HG02623 (cell line): ENCODE results near the gene TPRKB.
A peak's percentile ranks its signal among the peaks of the same experiment; 100 is the strongest.
"Not testable (repeated sequence)": the region's sequence is repeated elsewhere in the genome, so short reads cannot be mapped to it uniquely, and the experiment has no call there.

Experiments used
- ATAC-seq: cut with Tn5 transposase; IDR thresholded peaks from one replicate; pipeline ENCODE4 v1.9.1; 2021; ENCODE audit warnings: moderate library complexity; ENCODE audit not compliant: unreplicated experiment

Gene TPRKB

DNA sequence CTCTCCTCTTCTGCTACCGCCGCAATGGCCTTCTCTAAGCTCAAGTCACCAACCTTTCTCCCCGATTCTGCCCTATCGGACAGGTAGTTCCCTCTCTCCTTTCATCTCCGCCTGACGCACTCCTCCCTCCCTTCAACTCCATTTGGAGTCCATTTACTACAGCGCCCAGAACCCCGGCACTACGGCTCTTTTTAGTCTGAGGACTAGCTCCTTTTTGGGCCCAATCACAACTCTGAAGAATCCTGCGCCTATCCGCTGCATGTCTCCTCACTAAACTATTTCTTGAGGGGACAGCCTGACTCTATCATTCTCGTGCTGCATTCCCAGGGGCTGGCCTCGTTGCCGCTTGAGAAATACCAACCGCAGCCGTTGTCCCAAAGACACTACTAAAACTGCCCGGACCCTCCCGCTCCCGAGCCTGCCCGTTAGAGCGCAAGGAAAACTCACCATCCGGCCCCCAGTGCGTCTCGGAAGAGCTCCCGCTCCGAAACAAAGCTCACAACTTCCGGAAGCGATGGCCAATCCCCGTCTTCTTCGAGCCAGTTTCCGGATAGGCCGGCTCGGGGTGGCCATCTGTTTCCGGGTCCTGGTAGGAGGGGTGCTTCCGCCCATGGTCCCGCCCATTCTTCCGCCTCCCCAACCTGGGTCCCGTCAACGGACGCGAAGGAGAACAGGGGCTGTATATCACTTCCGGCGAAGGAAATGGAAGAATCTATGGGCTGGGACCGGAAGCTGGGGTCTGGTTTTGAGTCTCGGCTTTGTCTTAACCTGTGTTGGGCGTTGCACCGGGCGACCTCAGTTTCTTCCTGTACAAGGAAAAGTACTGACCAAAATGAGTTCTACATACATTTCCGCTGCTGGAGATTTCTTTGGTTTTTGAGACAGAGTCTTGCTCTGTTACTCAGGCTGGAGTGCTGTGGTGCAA is at the start of gene TPRKB:
Gene TPRKB (minus strand): TSS at position 491 of the 925 bp plus-strand sequence. CDS start 2,776 bp downstream, outside the sequence.
- ATAC-seq, result peak; percentile 97

DNA sequence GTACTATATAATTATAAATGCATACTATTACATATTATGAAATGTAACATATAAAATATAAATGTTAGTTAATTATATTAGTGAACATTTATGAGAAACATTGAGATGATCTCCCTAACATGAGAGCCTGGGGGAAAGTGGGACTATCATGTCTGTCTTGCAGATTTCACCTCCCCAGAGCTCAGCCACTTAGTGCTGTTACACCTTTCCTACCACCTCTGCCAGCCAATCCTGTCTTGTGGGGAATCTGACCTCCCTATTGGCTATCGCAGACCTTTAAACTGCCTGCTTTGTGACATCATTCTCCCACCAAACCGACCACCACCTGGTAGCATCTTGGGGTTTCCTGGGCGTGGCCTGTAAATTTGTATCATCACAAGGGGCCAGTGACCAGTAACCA is 46.7 kb upstream of the TPRKB start, which contains the start of gene C2orf78:
Gene C2orf78 (plus strand): TSS at position 301 of the 400 bp plus-strand sequence. CDS start 127 bp downstream, outside the sequence.
- not testable (repeated sequence) for ATAC-seq

DNA sequence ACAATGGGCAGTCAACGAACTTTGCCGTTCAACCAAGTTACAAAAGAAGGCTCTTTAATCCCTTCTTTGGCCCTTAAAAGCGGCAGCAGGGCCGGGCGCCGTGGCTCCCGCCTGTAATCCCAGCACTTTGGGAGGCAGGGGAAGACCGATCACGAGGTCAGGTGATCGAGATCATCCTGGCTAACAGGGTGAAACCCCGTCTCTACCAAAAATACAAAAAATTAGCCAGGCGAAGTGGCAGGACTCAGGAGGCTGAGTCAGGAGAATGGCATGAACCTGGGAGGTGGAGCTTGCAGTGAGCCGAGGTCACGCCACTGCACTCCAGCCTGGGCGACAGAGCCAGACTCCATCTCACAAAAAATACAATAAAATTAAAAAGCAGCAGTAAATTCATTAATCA is 46.3 kb upstream of the TPRKB start:
- ATAC-seq, result not testable (repeated sequence)

DNA sequence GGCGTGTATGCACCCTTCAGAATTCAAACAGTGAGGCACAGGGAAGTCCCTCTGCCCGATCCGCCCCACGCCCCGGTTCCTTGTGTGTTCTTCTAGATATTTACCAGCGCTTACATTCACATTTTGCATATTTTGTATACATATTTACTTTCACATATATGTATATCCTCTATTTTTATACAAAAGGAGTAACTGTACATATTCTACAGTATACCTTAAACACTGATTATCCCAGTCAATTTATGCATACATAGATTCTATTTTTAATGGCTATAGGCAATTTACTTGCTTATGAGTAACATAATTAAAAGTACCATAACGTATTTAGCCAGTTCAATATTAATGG is 43.1 kb upstream of the TPRKB start:
- no peak for ATAC-seq

DNA sequence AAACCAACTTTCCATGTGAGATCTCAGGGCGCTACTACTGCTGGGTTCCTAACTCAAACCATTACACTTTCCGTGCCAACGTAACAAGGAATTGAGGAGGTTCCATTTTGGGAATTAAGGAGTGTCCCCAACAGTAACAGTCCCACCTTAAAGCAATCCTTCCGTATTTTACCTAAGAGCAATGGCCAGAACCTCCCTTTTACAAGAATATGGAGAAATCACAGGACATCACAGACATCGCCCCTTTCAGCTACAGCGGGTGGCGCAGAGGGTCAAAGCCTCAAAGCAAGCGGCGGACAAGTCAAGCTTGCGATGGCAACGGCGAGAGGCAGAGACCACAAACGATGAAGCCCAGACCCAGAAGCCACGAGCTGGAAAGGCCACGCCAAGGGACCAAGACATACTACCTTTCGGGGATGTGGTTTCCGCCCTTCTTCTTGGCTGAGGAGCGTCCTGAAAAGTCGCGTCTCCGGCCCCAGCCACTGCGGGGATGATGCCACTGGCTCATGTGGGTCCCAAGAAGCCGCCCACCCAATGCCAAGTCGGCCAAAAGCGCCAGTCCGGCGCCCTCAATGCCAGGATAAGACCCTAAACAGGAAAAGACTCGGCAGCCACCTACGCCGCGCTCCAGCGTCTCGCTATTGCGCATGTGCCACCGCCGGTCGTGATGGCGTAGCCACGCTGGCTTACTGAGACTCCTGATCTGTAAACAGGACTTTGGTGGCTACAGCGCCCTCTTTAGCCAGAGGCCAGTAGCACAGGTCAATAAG is 42.5 kb upstream of the TPRKB start, which contains the start of gene DUSP11:
Gene DUSP11 (minus strand): TSS at position 637 of the 770 bp plus-strand sequence. CDS start 129 bp downstream, at position 508.
- peak; percentile 99 for ATAC-seq

DNA sequence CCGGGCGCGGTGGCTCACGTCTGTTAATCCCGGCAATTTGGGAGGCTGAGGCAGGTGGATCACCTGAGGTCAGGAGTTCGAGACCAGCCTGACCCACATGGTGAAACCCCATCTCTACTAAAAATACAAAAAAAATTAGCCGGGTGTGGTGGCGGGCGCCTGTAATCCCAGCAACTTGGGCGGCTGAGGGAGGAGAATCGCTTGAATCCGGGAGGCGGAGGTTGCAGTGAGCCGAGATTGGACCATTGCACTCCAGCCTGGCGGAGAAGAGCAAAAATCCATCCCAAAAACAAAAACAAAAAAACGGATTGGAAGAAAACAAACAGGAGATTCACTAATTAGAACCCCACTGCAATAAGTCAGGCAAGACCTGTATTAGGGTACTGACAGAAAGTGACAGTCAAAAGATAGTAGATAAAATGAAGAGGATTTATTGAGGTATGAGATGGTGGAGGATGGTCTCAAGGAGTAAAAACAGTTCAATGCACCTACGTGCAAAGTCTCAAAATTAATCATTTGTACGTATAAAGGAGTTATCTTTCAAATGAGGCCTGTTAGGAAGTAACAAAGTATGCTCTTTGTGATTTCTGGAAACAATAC is 41.8 kb upstream of the TPRKB start:
- not testable (repeated sequence) for ATAC-seq

DNA sequence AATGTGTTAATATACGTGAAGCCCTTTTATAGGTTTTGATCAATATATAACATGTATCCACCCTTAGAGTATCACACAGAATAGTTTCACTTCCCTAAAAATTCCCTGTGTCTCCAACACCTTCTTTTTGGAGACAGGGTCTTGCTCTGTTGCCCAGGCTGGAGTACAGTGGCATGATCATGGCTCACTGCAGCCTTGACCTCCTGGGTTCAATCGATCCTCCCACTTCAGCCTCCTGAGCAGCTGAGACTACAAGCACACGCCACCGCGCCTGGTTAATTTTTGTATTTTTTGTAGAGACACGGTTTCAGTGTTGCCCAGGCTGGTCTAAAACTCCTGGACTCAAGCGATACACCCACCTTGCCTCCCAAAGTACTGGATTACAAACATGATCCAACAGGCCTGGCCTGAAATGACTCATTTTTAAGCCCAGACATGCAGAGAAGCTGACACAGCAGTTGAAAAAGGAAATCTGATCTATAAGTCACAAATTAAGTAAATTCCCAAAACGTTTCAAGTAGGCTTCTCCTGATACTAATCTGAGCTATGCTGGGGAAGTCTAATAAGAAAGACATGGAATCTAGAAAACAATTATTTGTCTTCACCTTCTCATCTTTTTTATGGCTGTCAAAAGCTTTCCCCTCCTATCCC is 39.8 kb upstream of the TPRKB start:
- no peak for ATAC-seq

DNA sequence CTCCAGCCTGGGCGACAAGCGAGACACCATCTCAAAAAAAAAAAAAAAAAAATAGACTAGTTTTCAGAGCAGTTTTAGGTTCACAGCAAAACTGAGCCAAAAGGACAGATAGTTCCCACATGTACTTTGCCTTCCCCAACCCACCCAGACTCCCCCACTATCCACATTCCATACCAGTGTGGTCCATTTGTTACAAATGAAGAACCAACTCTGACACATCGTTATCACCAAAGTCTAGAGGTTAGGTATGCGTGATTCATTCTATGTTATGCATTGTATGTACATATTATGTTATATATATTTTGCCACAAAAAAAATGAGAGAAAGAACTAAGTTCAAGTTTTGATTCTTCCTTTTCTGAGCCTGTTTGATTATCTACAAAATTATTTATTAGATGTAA is 39.2 kb upstream of the TPRKB start:
- no peak for ATAC-seq

DNA sequence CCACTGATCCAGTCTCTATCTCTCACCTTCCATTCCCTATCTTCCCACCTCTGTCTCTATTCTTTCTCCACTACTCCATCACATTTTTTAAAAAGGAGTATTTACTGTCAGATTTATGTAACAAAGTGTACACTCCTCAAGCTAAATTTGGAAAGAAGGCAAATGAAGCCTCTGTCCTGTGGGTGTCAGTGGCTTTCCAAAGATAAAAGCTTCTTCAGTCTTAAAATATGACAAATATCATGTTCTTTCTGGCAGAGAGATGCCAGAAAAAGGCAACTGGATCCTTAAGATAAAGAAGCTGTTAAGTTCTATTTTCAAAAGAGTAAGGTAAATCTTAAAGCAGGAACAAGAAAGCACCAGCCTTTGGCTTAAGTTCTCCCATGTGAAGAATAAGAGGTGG is 35.7 kb upstream of the TPRKB start:
- ATAC-seq, result no peak

DNA sequence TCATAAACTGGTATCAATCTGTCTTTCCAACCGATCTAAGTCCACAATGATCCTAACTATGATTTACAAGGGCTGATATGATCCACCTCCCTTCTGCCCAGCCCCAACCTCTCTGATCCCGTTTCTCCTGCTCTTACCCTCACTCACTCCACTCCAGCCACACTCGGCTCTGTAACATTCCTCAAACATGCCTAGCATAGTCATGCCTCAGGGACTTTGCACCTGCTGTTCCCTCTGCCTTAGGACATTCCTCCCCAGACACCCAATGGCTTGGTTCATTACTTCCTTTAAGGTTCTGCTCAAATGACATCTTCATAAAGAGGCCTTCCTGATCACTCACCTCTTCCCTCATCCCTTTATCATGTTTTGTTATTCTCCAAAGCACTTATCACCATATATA is 33.6 kb upstream of the TPRKB start:
- no peak for ATAC-seq

DNA sequence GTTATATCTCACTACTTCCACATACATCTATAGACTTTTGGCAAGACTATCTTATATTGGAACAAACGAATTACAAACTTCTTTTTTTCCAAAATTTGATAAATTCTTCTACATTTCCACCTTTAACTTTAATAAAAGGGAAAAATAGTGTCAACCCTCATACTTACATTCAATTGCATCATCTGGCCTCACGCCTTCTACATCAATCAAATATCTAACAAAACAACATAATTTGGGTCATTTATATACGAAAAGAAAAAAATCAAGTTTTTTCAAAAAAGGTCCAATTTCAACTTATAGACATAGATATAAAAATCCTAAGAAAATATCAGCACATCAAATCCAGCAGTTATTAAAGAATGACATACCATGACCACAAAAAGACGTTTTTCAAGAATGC is 29.8 kb upstream of the TPRKB start:
- no peak for ATAC-seq

DNA sequence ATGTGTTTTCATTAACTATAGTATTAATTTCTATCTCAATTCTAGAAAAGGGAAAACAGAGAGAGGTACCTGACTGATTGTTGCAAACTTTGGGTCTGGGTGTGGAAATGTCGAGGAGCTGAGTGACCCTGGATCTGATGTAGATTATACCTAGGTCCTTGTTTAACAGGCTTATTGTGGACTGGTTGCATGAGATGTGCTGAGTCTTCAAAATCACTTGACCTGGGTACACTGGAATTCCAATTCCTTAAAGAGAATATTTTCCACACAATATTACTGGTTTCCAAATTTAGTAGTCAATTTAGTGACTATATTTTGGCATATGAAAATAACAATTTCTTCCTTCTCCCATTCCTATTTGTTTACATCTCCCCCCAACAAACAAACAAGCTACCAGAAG is 29.2 kb upstream of the TPRKB start:
- ATAC-seq, result no peak

DNA sequence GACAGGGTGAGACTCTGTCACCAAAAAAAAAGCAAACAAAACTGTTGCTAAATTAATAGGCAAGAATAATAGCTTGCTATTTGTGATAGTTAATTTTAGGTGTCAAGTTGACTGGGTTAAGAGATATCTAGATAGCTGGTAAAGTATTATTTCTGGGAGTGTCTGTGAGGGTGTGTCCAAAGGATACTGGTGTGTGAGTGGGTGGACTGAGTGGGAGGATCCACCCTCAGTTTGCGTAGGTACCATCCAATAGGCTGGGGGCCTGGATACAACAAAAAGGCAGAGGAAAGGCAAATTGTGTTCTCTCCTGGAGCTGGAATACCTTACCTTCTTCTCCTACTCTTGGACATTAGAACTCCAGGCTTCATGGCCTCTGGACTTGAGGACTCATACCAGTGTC is 27.8 kb upstream of the TPRKB start:
- no peak for ATAC-seq

DNA sequence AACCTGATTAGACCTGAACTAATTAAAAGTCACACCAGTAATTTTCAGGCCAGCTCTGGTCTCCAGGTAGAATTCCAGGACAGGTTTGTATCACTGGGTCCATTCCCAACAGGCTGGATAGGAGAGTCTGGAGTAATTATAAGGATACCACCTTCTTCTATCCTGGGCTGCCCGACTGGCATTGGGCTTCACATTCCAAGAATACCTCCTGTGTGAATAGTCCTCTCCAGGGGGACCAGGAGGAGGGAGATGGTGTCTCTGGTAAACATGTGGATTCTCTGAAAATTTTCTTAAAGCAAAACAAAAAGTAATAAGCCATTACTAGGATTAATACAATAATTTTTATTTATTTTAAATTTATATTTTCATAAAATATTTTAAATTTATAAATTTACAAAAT is 25.4 kb upstream of the TPRKB start:
- ATAC-seq, result no peak

DNA sequence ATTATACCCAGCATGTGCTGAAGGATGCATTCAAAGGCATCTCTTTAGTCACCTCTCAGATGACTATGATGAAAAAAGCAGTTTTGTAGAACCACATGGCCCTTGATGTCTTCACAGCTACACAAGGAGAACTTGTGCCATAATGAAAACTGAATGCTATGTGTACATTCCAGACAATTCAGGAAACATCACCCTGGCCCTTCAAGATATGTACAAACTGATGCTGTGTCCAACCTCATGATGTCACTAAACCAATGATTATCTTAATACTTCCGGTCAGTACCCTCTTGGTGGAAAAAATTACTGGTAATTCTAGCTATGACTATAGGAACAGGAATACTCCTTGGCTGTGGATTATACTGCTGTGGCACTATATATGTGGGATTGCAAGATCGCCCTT is 22.8 kb upstream of the TPRKB start:
- no peak for ATAC-seq

DNA sequence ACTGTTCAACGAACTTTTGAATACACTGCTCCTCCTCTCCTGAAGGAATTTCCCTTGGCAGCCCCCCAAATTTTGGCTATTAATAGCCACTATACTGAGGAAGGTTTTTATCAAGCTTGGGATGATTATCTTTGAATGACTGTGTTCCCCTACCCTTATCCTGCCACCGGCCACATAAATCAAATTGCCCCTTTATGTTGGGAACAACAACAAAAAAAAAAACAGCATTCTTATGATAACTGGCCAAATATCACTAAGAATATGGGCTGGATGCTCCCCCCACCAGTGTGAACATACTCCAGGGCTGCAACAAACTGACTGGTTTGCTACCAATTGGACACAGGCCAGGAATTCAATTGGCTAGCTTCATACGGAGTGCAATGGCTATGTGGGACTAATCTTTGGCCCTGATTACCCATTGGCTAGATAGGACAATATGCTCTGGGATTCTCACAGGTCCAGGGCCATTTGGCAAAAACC is 22.2 kb upstream of the TPRKB start:
- ATAC-seq, result no peak

DNA sequence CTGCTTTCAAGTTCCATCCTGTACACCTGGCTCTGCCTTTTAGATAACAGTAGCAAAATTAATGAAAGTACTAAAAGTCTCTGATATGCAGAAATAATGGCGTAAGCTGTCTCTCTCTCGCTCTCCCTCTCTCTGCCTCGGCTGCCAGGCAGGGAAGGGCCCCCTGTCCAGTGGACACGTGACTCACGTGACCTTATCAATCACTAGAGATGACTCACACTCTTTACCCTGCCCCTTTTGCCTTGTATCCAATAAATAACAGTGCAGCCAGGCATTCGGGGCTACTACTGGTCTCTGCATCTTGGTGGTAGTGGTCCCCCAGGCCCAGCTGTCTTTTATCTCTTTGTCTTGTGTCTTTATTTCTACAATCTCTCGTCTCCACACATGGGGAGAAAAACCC is 17.2 kb upstream of the TPRKB start:
- not testable (repeated sequence) for ATAC-seq

DNA sequence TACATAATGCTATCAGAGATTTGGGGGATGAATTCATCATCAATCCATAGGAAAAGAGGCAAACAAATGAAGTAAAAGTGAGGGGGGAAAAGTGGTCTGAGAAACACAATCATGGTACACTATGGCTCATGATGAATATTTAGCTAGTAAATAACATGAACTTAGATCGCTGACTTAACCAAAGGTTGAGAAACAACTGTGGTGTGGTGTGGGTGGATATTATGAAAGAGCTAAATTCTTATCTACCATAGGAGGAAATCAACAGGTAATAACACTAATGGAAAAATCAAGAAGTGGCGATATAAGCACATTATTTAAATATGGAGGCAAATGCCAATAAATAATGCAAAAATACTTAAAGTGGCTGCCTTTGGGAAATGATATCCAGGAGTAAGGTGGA is 12.2 kb upstream of the TPRKB start:
- ATAC-seq, result no peak

DNA sequence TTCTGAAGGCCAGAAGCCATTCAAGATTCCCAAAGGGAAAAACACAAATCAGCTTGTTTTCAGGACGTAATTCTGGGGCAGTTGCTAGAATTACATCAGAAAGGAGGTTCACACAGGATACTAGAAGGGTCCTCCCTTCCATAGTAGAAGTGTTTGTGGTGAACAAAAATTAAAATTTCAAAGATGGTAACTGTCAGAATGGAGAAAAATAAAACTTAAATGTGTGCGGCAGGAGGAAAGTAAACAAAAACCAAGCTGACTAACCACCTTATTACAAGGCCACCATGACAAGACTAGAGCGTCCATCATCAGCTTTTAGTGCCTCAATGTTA is 9.7 kb upstream of the TPRKB start:
- no peak for ATAC-seq

DNA sequence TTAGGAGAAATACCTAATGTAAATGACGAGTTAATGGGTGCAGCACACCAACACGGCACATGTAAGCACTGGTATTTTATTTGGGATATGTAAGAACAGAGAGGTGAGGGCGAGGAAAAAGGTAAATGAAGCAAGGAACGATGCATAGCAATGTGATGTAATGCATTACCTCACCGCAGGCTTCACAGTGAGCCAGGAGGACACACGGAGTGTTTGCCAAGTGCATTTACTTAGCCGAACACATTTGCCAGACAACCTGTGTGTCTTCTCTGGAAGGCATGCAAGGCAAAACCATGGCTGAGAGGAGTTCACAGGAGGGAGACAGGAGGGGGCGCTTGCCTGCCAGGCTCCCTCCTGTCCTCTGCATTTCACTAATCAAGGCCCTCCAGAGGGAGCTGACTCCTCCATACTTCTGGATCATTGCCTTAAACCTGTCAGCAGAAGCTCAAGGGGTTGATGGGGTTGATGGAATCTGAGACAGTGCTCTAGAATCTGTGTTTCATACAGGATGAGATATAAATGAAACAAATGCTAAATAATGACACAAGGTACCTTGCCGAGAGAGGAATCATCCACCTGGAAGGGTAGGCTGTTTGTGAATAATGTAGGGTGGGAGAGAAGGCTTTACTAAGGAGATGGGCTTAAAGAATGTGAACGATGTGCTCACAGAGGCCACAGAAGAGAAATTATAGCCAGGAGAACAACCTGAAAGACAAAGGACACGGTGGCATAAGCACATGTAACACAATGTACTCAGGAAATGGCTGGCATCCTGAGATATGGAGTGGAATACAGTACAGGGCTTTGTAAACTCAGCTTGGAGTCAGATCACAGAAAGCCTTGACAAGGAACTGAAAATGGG is 9.1 kb upstream of the TPRKB start:
- ATAC-seq, result no peak
